IMR-90 (cell line): ENCODE results near the gene TCHP.

Experiments used
- CTCF ChIP-seq: conservative IDR thresholded peaks from 2 replicates; pipeline ENCODE4 v1.5.1; 2012; ENCODE audit warnings: mild to moderate bottlenecking, low read depth, low read length, improper control_type of control experiment
- POLR2A ChIP-seq: IDR thresholded peaks from 2 replicates; pipeline ENCODE4 v1.6.1; 2012; ENCODE audit warnings: mild to moderate bottlenecking, low read depth, low read length
- RAD21 ChIP-seq: IDR thresholded peaks from 2 replicates; pipeline ENCODE4 v1.6.1; 2012; ENCODE audit warnings: low read length, improper control_type of control experiment
- RFX5 ChIP-seq: IDR thresholded peaks from 2 replicates; pipeline ENCODE4 v1.8.0; 2012; ENCODE audit warnings: low read depth, mild to moderate bottlenecking, low read length, moderate library complexity
- USF2 ChIP-seq: fragments of 150-350 bp; IDR thresholded peaks from 2 replicates; pipeline ENCODE4 v1.6.1; 2017; ENCODE audit warnings: mild to moderate bottlenecking, antibody characterized with exemption, low read length, low read depth

GRCh38 chr12:109944561-109945359, 44.7 kb downstream of the TCHP start:
- TF ChIP-seq POLR2A: no peak
- peak; percentile 15; the same call in 1 of the 2 replicates for TF ChIP-seq CTCF
- no peak for TF ChIP-seq RAD21
- no peak for TF ChIP-seq RFX5
- TF ChIP-seq USF2: no peak
